Gastroesophageal sphincter (tissue), 3 donors: Measurements from ENCODE around the gene DNAH10.

Experiments
- POLR2AphosphoS5 ChIP-seq: sonication (generic); formaldehyde crosslinking; IDR thresholded peaks from one replicate; pipeline ENCODE4 v1.6.1; 2017; ENCODE audit warnings: antibody characterized with exemption
- TF ChIP-seq, protein P1 (sequence below), 4 experiments: fragments of 200-600 bp in 2 of 4; fragments of 450-650 bp in 2 of 4; sonication (generic) in 1 of 4; IDR thresholded peaks; one replicate each; pipeline ENCODE4 v1.5.1; 2017 to 2019; ENCODE audit warnings: antibody characterized with exemption in 4 of 4, mild to moderate bottlenecking in 2 of 4, moderate library complexity in 2 of 4

DNA sequence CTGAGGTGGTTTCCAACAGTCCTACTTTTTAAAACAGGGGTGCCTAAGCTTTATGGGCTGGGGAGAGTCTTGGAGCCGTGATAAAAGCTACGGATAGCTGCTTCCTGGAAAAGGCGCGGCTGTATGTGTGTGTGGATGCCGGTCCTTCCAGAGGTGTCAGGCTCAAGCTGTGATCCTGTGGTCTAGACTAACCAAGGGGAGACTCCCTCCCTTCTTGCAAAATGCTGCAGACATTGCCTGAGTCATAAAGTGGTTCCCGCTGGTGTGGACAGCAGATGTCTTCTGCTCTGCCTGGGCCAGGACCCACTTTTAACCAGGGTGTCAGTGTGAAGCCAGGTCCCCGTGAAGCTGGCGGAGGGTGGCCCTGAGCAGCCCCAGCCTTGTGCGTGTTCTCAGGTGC, 172.7 kb downstream of the DNAH10 start:
- TF ChIP-seq, protein P1, sequence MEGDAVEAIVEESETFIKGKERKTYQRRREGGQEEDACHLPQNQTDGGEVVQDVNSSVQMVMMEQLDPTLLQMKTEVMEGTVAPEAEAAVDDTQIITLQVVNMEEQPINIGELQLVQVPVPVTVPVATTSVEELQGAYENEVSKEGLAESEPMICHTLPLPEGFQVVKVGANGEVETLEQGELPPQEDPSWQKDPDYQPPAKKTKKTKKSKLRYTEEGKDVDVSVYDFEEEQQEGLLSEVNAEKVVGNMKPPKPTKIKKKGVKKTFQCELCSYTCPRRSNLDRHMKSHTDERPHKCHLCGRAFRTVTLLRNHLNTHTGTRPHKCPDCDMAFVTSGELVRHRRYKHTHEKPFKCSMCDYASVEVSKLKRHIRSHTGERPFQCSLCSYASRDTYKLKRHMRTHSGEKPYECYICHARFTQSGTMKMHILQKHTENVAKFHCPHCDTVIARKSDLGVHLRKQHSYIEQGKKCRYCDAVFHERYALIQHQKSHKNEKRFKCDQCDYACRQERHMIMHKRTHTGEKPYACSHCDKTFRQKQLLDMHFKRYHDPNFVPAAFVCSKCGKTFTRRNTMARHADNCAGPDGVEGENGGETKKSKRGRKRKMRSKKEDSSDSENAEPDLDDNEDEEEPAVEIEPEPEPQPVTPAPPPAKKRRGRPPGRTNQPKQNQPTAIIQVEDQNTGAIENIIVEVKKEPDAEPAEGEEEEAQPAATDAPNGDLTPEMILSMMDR (IDR thresholded peaks at IDR 0.05), result no peak
- no peak for TF ChIP-seq POLR2AphosphoS5
